HEK293 (cell line): ENCODE data around the gene CEP70.

Experiments used
- CTCF ChIA-PET: fragments of 350-600 bp; formaldehyde crosslinking; extraction: SDS; loops from one replicate; lab custom pipeline; 2021; ENCODE audit warnings: antibody characterized with exemption; lab: Yijun Ruan, JAX
- POLR2A ChIA-PET: fragments of 300-600 bp; formaldehyde crosslinking; extraction: SDS; loops from one replicate; lab custom pipeline; 2020; ENCODE audit warnings: antibody characterized with exemption, inconsistent platforms; lab: Yijun Ruan, JAX
- H3K27ac ChIP-seq: fragments of 200-500 bp; sonication (Bioruptor generic); 2 replicates; pipeline ENCODE4 v1.5.1; 2014; ENCODE audit warnings: low read depth, low read length, control low read depth, inconsistent platforms; ENCODE audit errors: extremely low read depth
- H3K36me3 ChIP-seq, 2 experiments: fragments of 200-500 bp in 1 of 2; sonication (Bioruptor generic) in 1 of 2; 1 replicate in 1 of 2; 2 replicates in 1 of 2; pipeline ENCODE4 v1.5.1; 2014 to 2017; ENCODE audit warnings: inconsistent platforms in 2 of 2, low read length in 2 of 2; ENCODE audit not compliant: control insufficient read depth in 2 of 2, insufficient read depth in 1 of 2
- H3K4me1 ChIP-seq: fragments of 200-500 bp; sonication (Bioruptor generic); 2 replicates; pipeline ENCODE4 v1.5.1; 2014; ENCODE audit warnings: mild to moderate bottlenecking, low read length, inconsistent platforms; ENCODE audit not compliant: control insufficient read depth, insufficient read depth
- H3K4me3 ChIP-seq: 2 replicates; pipeline ENCODE4 v1.5.1; 2011; ENCODE audit warnings: low read depth, mild to moderate bottlenecking, control low read depth, low read length, moderate library complexity
- H3K9me3 ChIP-seq: fragments of 200-500 bp; sonication (Bioruptor generic); 2 replicates; pipeline ENCODE4 v1.5.1; 2014; ENCODE audit warnings: low read depth, low read length, inconsistent platforms; ENCODE audit not compliant: control insufficient read depth, insufficient read depth
- CTCF ChIP-seq: fragments of 450-650 bp; formaldehyde crosslinking; IDR thresholded peaks from 2 replicates; pipeline ENCODE4 v1.5.1; 2016; ENCODE audit warnings: missing biosample characterization, missing genetic modification characterization
- GLI4 ChIP-seq: fragments of 450-650 bp; formaldehyde crosslinking; IDR thresholded peaks from 2 replicates; pipeline ENCODE4 v1.5.1; 2016; ENCODE audit warnings: missing biosample characterization, missing genetic modification characterization
- KLF1 ChIP-seq: fragments of 450-650 bp; formaldehyde crosslinking; IDR thresholded peaks from 2 replicates; pipeline ENCODE4 v1.5.1; 2016; ENCODE audit warnings: missing biosample characterization, missing genetic modification characterization
- MZF1 ChIP-seq: fragments of 450-650 bp; formaldehyde crosslinking; IDR thresholded peaks from 2 replicates; pipeline ENCODE4 v1.5.1; 2017; ENCODE audit warnings: missing biosample characterization, missing genetic modification characterization, borderline replicate concordance
- REPIN1 ChIP-seq: fragments of 450-650 bp; formaldehyde crosslinking; IDR thresholded peaks from 2 replicates; pipeline ENCODE4 v1.5.1; 2017; ENCODE audit warnings: missing biosample characterization, missing genetic modification characterization, low read depth
- YY1 ChIP-seq: fragments of 450-650 bp; formaldehyde crosslinking; IDR thresholded peaks from 2 replicates; pipeline ENCODE4 v1.5.1; 2018; ENCODE audit warnings: missing biosample characterization, missing genetic modification characterization
- ZBTB21 ChIP-seq: fragments of 450-650 bp; formaldehyde crosslinking; IDR thresholded peaks from 2 replicates; pipeline ENCODE4 v1.5.1; 2017; ENCODE audit warnings: missing biosample characterization, missing genetic modification characterization
- ZBTB6 ChIP-seq: fragments of 450-650 bp; formaldehyde crosslinking; IDR thresholded peaks from 2 replicates; pipeline ENCODE4 v1.5.1; 2017; ENCODE audit warnings: missing biosample characterization, missing genetic modification characterization
- ZFP3 ChIP-seq: fragments of 450-650 bp; formaldehyde crosslinking; IDR thresholded peaks from 2 replicates; pipeline ENCODE4 v1.5.1; 2016; ENCODE audit warnings: low read depth, missing biosample characterization, missing genetic modification characterization
- ZFP37 ChIP-seq: fragments of 450-650 bp; formaldehyde crosslinking; IDR thresholded peaks from 2 replicates; pipeline ENCODE4 v1.5.1; 2016; ENCODE audit warnings: missing biosample characterization, missing genetic modification characterization
- ZIC2 ChIP-seq: fragments of 450-650 bp; formaldehyde crosslinking; IDR thresholded peaks from 2 replicates; pipeline ENCODE4 v1.5.1; 2016; ENCODE audit warnings: missing biosample characterization, missing genetic modification characterization
- ZNF214 ChIP-seq: fragments of 450-650 bp; formaldehyde crosslinking; IDR thresholded peaks from 2 replicates; pipeline ENCODE4 v1.5.1; 2017; ENCODE audit warnings: missing biosample characterization, mild to moderate bottlenecking, missing genetic modification characterization, borderline replicate concordance
- ZNF37A ChIP-seq: fragments of 450-650 bp; IDR thresholded peaks from 2 replicates; pipeline ENCODE4 v1.5.1; 2018; ENCODE audit warnings: missing biosample characterization, missing genetic modification characterization
- ZNF510 ChIP-seq: fragments of 450-650 bp; formaldehyde crosslinking; IDR thresholded peaks from 2 replicates; pipeline ENCODE4 v1.5.1; 2018; ENCODE audit warnings: mild to moderate bottlenecking, missing genetic modification characterization, missing biosample characterization; ENCODE audit not compliant: insufficient replicate concordance
- ZNF514 ChIP-seq: fragments of 450-650 bp; formaldehyde crosslinking; IDR thresholded peaks from 2 replicates; pipeline ENCODE4 v1.5.1; 2016; ENCODE audit warnings: missing biosample characterization, missing genetic modification characterization
- ZNF529 ChIP-seq: fragments of 450-650 bp; formaldehyde crosslinking; IDR thresholded peaks from 2 replicates; pipeline ENCODE4 v1.5.1; 2017; ENCODE audit warnings: missing genetic modification characterization, missing biosample characterization; ENCODE audit not compliant: insufficient replicate concordance
- ZNF560 ChIP-seq: fragments of 450-650 bp; formaldehyde crosslinking; IDR thresholded peaks from 2 replicates; pipeline ENCODE4 v1.5.1; 2017; ENCODE audit warnings: missing biosample characterization, missing genetic modification characterization, borderline replicate concordance
- ZNF658 ChIP-seq: fragments of 450-650 bp; formaldehyde crosslinking; IDR thresholded peaks from 2 replicates; pipeline ENCODE4; 2016; ENCODE audit warnings: missing biosample characterization, missing genetic modification characterization
- ZNF837 ChIP-seq: fragments of 450-650 bp; formaldehyde crosslinking; IDR thresholded peaks from 2 replicates; pipeline ENCODE4 v1.5.1; 2016; ENCODE audit warnings: missing biosample characterization, missing genetic modification characterization
- ZSCAN23 ChIP-seq: fragments of 450-650 bp; formaldehyde crosslinking; IDR thresholded peaks from 2 replicates; pipeline ENCODE4 v1.5.1; 2016; ENCODE audit warnings: missing biosample characterization, missing genetic modification characterization

CEP70 gene

GRCh38 chr3:138642927-138643253 is 48.8 kb upstream of the CEP70 start (continued):
- TF ChIP-seq ZNF214 (tag by site-specific recombination), result no peak
- TF ChIP-seq ZNF510 (tag by site-specific recombination), result no peak
- no peak for TF ChIP-seq ZSCAN23
- TF ChIP-seq ZNF37A (tag by site-specific recombination), result no peak
- TF ChIP-seq ZBTB6, result no peak

GRCh38 chr3:138642226-138642926 is 48.3 kb upstream of the CEP70 start:
- TF ChIP-seq MZF1 (tag by site-specific recombination) (peak; percentile 52; the same call in 1 of the 2 replicates), ZBTB21 (tag by site-specific recombination) (no peak)
- ChIA-PET POLR2A (no interaction called here), CTCF (interaction anchor here (0.6 kb wide), 1 partner anchor 12 kb away, joined by 4 read pairs; no protein-coding TSS in a partner anchor)
- no peaks in the 10 kb centered on the region for H3K4me1 ChIP-seq
- H3K36me3 ChIP-seq, result no peaks in the 10 kb centered on the region
- no peak overlapping the region for H3K27ac ChIP-seq
- no peak overlapping the region for H3K4me3 ChIP-seq
- no peaks in the 10 kb centered on the region for H3K9me3 ChIP-seq

- Histone ChIP-seq H3K4me1 (no peaks in the 10 kb centered on the region), H3K36me3 (peaks cover 0 to 2% of the 10 kb centered on the region in 2 experiments; a peak in 1 of 3 replicates), H3K4me3 (no peak overlapping the region), H3K9me3 (no peaks in the 10 kb centered on the region), H3K27ac (no peak overlapping the region)
- no peak for TF ChIP-seq GLI4
- CTCF ChIA-PET, result no interaction called here
- POLR2A ChIA-PET, result no interaction called here
These were observed 46.5 kb upstream of the CEP70 start for GRCh38 chr3:138640537-138640936.

- peaks cover 0 to 9% of the 10 kb centered on the region in 2 experiments; a peak in 1 of 3 replicates for H3K36me3 ChIP-seq
- ChIA-PET CTCF (no interaction called here), POLR2A (interaction anchor here (0.6 kb wide), 1 partner anchor 30 kb away, joined by 4 read pairs; the partner anchor contains the start of gene FAIM)
- no peak for TF ChIP-seq ZNF837 (tag by site-specific recombination)
- TF ChIP-seq ZFP37 (tag by site-specific recombination), result no peak
- TF ChIP-seq ZIC2 (tag by site-specific recombination), result no peak
- TF ChIP-seq ZNF560 (tag by site-specific recombination), result no peak
- no peak for TF ChIP-seq ZFP3 (tag by site-specific recombination)
- no peak for TF ChIP-seq REPIN1 (tag by site-specific recombination)
- no peak for TF ChIP-seq CTCF
- TF ChIP-seq ZNF529 (tag by site-specific recombination), result no peak
- no peak for TF ChIP-seq YY1 (tag by site-specific recombination)
- TF ChIP-seq ZNF514 (tag by site-specific recombination), result no peak
- TF ChIP-seq ZNF658 (tag by site-specific recombination), result no peak
- no peak for TF ChIP-seq KLF1
- H3K4me3 ChIP-seq, result no peak overlapping the region
- H3K4me1 ChIP-seq, result no peaks in the 10 kb centered on the region
- no peaks in the 10 kb centered on the region for H3K9me3 ChIP-seq
- no peak overlapping the region for H3K27ac ChIP-seq
These were observed 44.6 kb upstream of the CEP70 start for GRCh38 chr3:138638641-138639040.
